ENCODE data around the gene HAGH.

Gene HAGH

GRCh38 chr16:1784977-1785845 lies 41.4 kb downstream of the HAGH start:
- DNase-seq: no peak

- DNase-seq: peak; percentile 95
These were observed 44.0 kb downstream of the HAGH start, which contains the start of the genes NUBP2 and SPSB3 for GRCh38 chr16:1782408-1783264. TSS of gene NUBP2 (plus strand) at chr16:1782960. CDS start at chr16:1783021, 61 bp downstream. TSS of gene SPSB3 (minus strand) at chr16:1782571. CDS start at chr16:1781483, 1,088 bp downstream.

GRCh38 chr16:1781758-1782407 lies 44.7 kb downstream of the HAGH start:
- no peak for DNase-seq

- no peak for DNase-seq
These were observed 45.4 kb downstream of the HAGH start for GRCh38 chr16:1781254-1781653.

GRCh38 chr16:1780677-1781072 lies 46.0 kb downstream of the HAGH start:
- DNase-seq: no peak

GRCh38 chr16:1779741-1780676 lies 46.6 kb downstream of the HAGH start:
- no peak for DNase-seq

GRCh38 chr16:1779234-1779701 lies 47.4 kb downstream of the HAGH start:
- DNase-seq: no peak

- no peak for DNase-seq
These were observed 48.1 kb downstream of the HAGH start for GRCh38 chr16:1778200-1779179.

- no peak for DNase-seq
These were observed 49.0 kb downstream of the HAGH start for GRCh38 chr16:1777375-1778199.

- no peak for DNase-seq
These were observed 49.6 kb downstream of the HAGH start for GRCh38 chr16:1776991-1777374.

- no peak for DNase-seq
These were observed 50.0 kb downstream of the HAGH start for GRCh38 chr16:1776672-1776955.

GRCh38 chr16:1775846-1776671 lies 50.6 kb downstream of the HAGH start:
- no peak for DNase-seq

GRCh38 chr16:1775006-1775845 lies 51.4 kb downstream of the HAGH start:
- DNase-seq: no peak

GRCh38 chr16:1774448-1774780 lies 52.2 kb downstream of the HAGH start:
- DNase-seq: no peak

- DNase-seq: no peak
These were observed 52.8 kb downstream of the HAGH start for GRCh38 chr16:1773703-1774447.

GRCh38 chr16:1772908-1773702 lies 53.5 kb downstream of the HAGH start, which contains the start of gene MRPS34:
TSS of gene MRPS34 (minus strand) at chr16:1773134. CDS start at chr16:1773119, 15 bp downstream.
- peak; percentile 53 for DNase-seq
